Gastroesophageal sphincter (tissue), 3 donors: ENCODE measurements around the gene NCKAP5.

Source experiments
- EP300 ChIP-seq: sonication (generic); formaldehyde crosslinking; IDR thresholded peaks from one replicate; pipeline ENCODE4 v1.6.1; 2017; ENCODE audit warnings: antibody characterized with exemption, mild to moderate bottlenecking
- POLR2A ChIP-seq, 2 donors: fragments of 450-650 bp; IDR thresholded peaks; one replicate each; pipeline ENCODE4 v1.6.1; 2017; ENCODE audit warnings: antibody characterized with exemption in 2 of 2, mild to moderate bottlenecking in 2 of 2, moderate library complexity in 1 of 2
- POLR2AphosphoS5 ChIP-seq: sonication (generic); formaldehyde crosslinking; IDR thresholded peaks from one replicate; pipeline ENCODE4 v1.6.1; 2017; ENCODE audit warnings: antibody characterized with exemption
- TF ChIP-seq, protein P1 (sequence below), 4 experiments: fragments of 200-600 bp in 2 of 4; fragments of 450-650 bp in 2 of 4; sonication (generic) in 1 of 4; IDR thresholded peaks; one replicate each; pipeline ENCODE4 v1.5.1; 2017 to 2019; ENCODE audit warnings: antibody characterized with exemption in 4 of 4, mild to moderate bottlenecking in 2 of 4, moderate library complexity in 2 of 4

DNA sequence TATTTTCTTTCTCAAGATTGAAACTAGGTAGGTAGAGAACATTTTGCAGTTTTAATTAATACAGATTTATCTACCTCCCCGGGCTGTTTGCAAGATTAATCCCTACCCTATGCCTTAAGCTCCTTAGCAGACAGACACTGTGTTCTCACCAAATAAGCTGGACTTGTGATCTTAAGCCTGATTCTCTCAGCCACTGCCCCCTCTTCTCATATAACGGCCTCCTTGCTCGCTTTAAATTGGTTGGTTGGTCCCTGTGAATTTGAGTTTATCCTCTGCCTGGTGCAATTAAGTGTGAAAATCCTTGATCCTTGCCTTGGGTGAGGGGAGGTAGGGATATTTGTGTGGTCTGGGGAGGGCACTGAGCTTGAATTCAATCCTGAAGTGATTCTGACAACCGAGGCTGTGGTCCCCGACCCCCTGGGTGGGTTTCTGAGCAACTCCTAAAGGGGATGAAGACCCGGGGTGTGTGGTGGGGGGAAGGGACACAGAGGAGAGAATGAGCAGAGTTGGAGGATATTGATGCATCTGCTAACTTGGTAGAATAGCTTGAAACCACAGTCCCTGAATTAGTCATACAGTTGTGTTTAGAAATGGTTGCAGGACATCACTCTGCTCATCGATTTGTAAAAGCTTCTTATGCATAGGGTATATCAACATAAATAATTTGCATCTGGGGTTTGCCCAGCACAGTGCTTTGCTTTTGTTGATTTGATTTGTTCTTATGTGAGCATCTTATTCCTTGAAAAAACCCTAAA lies 36.9 kb upstream of the NCKAP5 start:
- TF ChIP-seq, protein P1, sequence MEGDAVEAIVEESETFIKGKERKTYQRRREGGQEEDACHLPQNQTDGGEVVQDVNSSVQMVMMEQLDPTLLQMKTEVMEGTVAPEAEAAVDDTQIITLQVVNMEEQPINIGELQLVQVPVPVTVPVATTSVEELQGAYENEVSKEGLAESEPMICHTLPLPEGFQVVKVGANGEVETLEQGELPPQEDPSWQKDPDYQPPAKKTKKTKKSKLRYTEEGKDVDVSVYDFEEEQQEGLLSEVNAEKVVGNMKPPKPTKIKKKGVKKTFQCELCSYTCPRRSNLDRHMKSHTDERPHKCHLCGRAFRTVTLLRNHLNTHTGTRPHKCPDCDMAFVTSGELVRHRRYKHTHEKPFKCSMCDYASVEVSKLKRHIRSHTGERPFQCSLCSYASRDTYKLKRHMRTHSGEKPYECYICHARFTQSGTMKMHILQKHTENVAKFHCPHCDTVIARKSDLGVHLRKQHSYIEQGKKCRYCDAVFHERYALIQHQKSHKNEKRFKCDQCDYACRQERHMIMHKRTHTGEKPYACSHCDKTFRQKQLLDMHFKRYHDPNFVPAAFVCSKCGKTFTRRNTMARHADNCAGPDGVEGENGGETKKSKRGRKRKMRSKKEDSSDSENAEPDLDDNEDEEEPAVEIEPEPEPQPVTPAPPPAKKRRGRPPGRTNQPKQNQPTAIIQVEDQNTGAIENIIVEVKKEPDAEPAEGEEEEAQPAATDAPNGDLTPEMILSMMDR (IDR thresholded peaks at IDR 0.05) = no peak
- TF ChIP-seq POLR2A (IDR thresholded peaks at IDR 0.05) (no peak), POLR2AphosphoS5 (no peak), EP300 (no peak)
